Effector CD4-positive, alpha-beta T cell (primary cell): ENCODE measurements around the gene SNED1.
"Not testable (repeated sequence)": the region's sequence is repeated elsewhere in the genome, so short reads cannot be mapped to it uniquely, and the experiment has no call there.

Experiments used
- DNase-seq: peaks from one replicate; pipeline ENCODE4 v3.0.0-alpha.2; 2020

Gene SNED1

GRCh38 chr2:241088376-241088775 lies 90.0 kb downstream of the SNED1 start:
- DNase-seq = no peak

GRCh38 chr2:241088791-241089732 lies 90.6 kb downstream of the SNED1 start:
- no peak for DNase-seq

DNA sequence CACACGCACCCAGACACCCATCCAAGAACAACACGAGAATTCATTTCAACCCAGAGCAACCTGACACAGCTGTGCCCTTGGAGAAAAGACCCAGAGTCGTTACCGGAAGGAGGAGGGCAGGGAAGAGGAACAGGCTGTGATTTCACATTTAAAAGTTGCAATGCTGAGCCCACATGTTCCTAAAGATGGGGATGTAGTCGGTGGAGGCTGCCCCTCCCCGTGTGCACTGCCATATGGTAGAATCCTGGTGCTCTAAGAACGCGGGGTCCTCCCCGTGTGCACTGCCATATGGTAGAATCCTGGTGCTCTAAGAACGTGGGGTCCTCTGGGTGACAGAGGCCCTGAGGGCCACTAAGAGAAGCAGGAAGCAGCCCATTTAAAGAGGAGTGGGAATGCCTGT lies 92.8 kb downstream of the SNED1 start:
- no peak for DNase-seq

DNA sequence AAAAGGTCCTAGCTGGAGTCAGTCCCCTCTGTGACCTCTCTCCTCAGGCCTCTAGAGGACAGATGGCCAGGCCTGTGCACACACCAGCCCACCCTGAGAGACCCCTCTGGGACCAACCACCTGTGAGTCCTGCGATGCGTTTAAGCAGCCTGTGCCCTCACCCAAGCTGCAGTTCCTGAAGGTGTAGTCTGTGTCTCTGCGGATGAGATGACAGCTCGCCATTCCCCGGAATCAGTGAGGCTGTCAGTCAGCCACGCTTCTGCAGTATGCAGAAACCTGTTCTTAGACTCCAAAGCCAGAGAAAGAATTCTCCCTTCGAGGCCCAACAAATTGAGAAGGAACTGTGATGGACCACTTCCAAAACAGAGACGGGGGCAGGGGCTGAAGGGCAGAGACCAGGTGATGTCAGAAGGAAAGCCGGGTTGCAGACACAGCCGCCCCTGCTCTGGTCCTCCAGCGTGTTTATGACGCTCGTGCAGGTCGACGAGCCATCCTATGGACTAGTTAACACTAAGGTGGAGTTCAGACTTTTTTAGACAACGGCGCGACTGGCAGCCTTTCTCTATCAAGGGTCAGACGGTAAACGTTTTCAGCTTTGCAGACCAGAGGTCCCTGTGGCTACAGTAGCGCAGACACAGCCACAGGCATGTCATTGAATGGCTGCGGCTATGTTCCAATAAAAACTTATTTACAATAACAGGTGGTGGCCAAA lies 93.5 kb downstream of the SNED1 start:
- no peak for DNase-seq

- no peak for DNase-seq
Observed at GRCh38 chr2:241092677-241093076, 94.3 kb downstream of the SNED1 start.

DNA sequence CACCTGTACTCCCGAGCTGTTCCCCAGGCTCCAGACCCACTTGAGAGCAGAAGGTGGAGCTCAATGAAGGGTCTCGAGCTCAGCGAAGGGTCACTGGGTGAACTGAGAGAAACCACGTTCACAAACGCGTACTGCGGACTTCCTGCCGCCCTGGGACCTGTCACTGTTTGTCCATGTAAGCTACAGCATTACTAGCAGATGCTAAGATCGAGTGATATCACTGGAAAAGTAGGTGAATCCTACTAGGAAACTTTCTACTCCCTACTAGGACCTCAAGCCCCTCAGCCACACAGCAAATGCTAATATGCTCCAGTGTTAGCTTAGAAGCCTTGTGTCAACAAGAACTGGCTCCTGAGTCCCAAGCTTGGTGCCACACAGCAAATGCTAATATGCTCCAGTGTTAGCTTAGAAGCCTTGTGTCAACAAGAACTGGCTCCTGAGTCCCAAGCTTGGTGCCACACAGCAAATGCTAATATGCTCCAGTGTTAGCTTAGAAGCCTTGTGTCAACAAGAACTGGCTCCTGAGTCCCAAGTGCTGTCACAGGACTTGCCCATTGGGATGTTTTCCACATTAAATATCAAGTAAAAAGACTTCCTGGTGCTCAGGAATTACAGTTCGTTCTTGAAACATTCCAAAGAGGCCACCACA lies 94.8 kb downstream of the SNED1 start:
- DNase-seq = not testable (repeated sequence)

GRCh38 chr2:241094172-241094571 lies 95.8 kb downstream of the SNED1 start:
- no peak for DNase-seq

DNA sequence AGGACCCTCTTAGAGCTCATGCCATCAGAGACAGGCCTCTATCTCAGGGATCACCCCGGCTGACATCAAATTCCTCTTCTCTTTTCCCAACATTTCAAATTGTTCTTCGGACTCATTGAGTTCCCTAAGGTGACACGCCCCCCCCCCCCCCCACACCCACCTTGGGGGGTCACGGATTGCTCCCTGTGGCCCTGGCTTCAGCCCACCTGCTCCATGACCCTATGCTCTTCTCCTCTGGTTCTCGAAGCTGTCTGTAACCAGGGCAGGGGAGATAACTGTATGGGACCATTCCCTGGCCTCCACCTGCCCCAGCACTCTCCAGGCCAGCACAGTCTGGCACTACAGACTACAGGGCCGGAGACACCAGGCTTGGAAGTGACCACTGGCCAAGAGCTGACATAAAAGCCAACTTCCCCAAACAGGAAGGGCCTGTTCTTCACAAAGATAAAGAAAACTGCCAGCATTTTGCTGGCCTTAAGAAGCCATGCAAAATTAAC lies 96.6 kb downstream of the SNED1 start:
- DNase-seq = no peak

- DNase-seq = peak; percentile 63
Observed at GRCh38 chr2:241095594-241096290, 97.3 kb downstream of the SNED1 start.

GRCh38 chr2:241096979-241097378 lies 98.6 kb downstream of the SNED1 start:
- no peak for DNase-seq

GRCh38 chr2:241099246-241099645 lies 100.8 kb downstream of the SNED1 start:
- no peak for DNase-seq

DNA sequence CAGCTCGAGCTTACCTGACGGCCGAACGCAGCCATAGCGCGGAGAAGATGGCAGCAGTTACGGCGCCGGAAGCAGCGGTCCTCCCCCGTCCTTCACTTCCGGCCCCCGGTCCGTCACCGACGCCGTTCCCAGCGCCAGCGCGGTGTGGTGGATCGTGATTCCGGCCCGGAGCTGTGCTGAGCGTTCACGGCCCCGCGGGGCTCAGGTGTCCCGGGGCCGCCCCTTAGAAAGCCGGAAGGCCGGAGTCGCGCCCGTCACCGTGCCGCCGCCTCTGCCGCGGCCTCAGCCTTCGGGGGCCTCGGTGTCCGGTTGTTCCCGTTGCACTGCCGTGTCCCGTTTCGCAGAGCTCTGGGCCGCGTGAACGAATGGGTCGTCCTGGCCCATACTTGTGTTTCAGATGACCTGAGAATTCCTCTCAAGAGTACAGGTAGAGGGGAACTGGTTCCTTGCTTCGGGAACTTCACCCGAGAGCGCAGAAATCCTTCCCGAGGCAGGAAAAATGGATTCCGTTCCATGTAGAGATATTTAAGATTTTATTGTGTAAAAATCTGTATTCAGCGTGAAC lies 103.9 kb downstream of the SNED1 start, which contains the start of gene MTERF4:
Gene MTERF4 (minus strand): TSS at position 49 of the 565 bp plus-strand sequence. CDS start 14 bp downstream, at position 35.
- DNase-seq = peak; percentile 83

- no peak for DNase-seq
Observed at GRCh38 chr2:241103176-241103595, 104.8 kb downstream of the SNED1 start.

DNA sequence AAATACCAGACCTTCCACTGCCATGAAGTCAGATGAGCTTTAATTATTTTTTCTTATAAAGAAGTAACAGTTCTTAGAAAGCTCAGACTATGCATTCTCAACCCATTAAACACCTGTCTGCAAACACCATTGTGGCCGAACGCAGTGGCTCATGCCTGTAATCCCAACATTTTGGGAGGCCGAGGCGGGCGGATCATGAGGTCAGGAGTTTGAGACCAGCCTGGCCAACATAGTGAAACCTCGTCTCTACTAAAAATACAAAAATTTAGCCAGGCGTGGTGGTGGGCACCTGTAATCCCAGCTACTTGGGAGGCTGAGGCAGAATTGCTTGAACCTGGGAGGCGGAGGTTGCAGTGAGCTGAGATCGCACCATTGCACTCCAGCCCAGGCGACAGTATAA lies 106.2 kb downstream of the SNED1 start:
- DNase-seq = not testable (repeated sequence)

- DNase-seq = no peak
Observed at GRCh38 chr2:241105641-241106040, 107.2 kb downstream of the SNED1 start.

- DNase-seq = no peak
Observed at GRCh38 chr2:241107031-241107783, 108.8 kb downstream of the SNED1 start.

- peak; percentile 27 for DNase-seq
Observed at GRCh38 chr2:241108271-241109209, 110.1 kb downstream of the SNED1 start.

- no peak for DNase-seq
Observed at GRCh38 chr2:241109210-241110088, 111.0 kb downstream of the SNED1 start.

GRCh38 chr2:241110089-241110606 lies 111.7 kb downstream of the SNED1 start:
- DNase-seq = no peak
